ENCODE data around the gene KRTAP10-3. TPM values are rescaled to one million over a fixed set of nuclear protein-coding genes. Genes with fewer than 3 reads are reported as not detected.

The KRTAP10-3 gene
- polyA plus RNA-seq, 1 of the 3 experiments (the other 2 are of a cell fraction), result not detected

DNA sequence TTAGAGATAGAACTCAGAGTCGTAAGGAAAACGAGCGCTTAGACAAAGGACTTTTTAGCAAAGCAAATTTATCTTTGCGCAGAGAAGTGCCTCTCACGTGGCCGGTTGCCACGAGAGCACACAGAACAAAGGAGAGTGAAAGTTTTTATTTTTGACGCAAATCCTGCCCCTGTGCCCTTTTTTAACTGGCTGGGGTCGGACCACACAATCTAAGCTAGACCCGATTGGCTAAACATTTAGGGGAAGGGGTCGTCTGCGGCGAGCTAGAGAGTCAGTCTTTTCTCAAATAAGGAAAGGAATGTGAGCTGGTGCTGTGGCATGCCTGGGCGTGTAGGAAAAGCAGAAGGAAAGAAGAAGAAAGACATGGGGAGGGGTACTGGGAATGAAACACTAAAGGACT lies 9.7 kb downstream of the KRTAP10-3 start:
- TF ChIP-seq MEF2A (IDR thresholded peaks at IDR 0.05; ENCODE audit: borderline replicate concordance, low read depth), result no peak
- CTCF ChIA-PET, result interaction anchor here (1.0 kb wide), 1 partner anchor 39 kb away, joined by 3 read pairs; no protein-coding TSS in a partner anchor

DNA sequence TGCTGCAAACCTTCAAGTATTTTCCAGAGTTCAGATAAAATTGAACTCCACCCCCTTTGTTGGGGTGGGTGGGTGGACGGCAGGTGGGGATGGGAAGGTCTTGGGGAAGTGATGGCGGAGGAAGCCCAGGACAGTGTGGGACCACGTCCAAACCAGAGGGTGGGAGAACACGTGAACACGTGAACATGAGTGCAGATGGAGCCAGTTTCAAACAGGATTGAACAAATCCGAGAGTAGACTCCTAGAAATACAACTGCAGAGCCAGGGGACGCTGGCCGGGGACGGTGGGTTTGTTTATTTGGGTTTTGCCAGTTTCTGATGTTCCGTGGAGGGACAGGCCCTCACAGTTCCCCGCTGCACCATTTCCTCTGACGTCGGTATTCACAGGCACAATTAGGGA lies 10.2 kb downstream of the KRTAP10-3 start:
- 24% methylated on average over 13 of the region's 13 CpGs for WGBS (ENCODE audit: low lambda C conversion rate)
- CTCF ChIA-PET, result interaction anchor here (1.0 kb wide), 2 partner anchors 30 to 38 kb away, joined by 3 read pairs; no protein-coding TSS in a partner anchor
- no peak overlapping the region for H2AFZ ChIP-seq (ENCODE audit: low read depth)

More for the DNA sequence above, 9.7 kb downstream of the KRTAP10-3 start:
- peaks cover 24% of the 10 kb centered on the region for H3K27me3 ChIP-seq (ENCODE audit: insufficient read depth)
- H3K4me1 ChIP-seq (ENCODE audit: control insufficient read depth in 1 of 2, insufficient read depth in 2 of 2, low read depth in 1 of 2, low read length in 1 of 2), result no peaks in the 10 kb centered on the region
- no peak overlapping the region for H3K9ac ChIP-seq
- no peak overlapping the region for H3K4me3 ChIP-seq (ENCODE audit: low read depth in 2 of 2, low read length in 1 of 2)
- 51% methylated on average over 14 of the region's 14 CpGs for WGBS (ENCODE audit: low lambda C conversion rate)
- POLR2A ChIA-PET, result no interaction called here
- H3K27ac ChIP-seq (ENCODE audit: low read depth in 2 of 2, low read length in 1 of 2), result no peak overlapping the region
- H2AFZ ChIP-seq (ENCODE audit: low read depth), result no peak overlapping the region
- H3F3A ChIP-seq (replicated peaks; ENCODE audit: insufficient read depth), result no peaks in the 10 kb centered on the region
- no peaks in the 10 kb centered on the region for H3K9me3 ChIP-seq
- no peaks in the 10 kb centered on the region for H3K9me2 ChIP-seq
- DNase-seq, result no peak
- no peaks in the 10 kb centered on the region for H3K79me2 ChIP-seq (ENCODE audit: insufficient read depth)
- no peaks in the 10 kb centered on the region for H3K36me3 ChIP-seq (replicated peaks in 1 of 2; ENCODE audit: control insufficient read depth in 1 of 2, insufficient read depth in 2 of 2, low read length in 1 of 2)
- no peaks in the 10 kb centered on the region for H4K20me1 ChIP-seq (ENCODE audit: insufficient read depth)
- no peak overlapping the region for H3K4me2 ChIP-seq

More for the DNA sequence above, 10.2 kb downstream of the KRTAP10-3 start:
- H3F3A ChIP-seq (replicated peaks; ENCODE audit: insufficient read depth), result no peaks in the 10 kb centered on the region
- H3K27me3 ChIP-seq (ENCODE audit: insufficient read depth), result peaks cover 18% of the 10 kb centered on the region
- no peaks in the 10 kb centered on the region for H3K9me3 ChIP-seq
- no peak for DNase-seq
- no peaks in the 10 kb centered on the region for H3K79me2 ChIP-seq (ENCODE audit: insufficient read depth)
- no peaks in the 10 kb centered on the region for H3K9me2 ChIP-seq
- POLR2A ChIA-PET, result no interaction called here
- no peak overlapping the region for H3K4me2 ChIP-seq
- TF ChIP-seq NRF1 (IDR thresholded peaks at IDR 0.05; ENCODE audit: low read depth, low read length), result no peak
- no peak for TF ChIP-seq CHD2 (IDR thresholded peaks at IDR 0.05; ENCODE audit: low read length, partially characterized antibody)
- no peak for TF ChIP-seq TEAD4 (IDR thresholded peaks at IDR 0.05; ENCODE audit: borderline replicate concordance, insufficient read depth)
- TF ChIP-seq, protein P1, sequence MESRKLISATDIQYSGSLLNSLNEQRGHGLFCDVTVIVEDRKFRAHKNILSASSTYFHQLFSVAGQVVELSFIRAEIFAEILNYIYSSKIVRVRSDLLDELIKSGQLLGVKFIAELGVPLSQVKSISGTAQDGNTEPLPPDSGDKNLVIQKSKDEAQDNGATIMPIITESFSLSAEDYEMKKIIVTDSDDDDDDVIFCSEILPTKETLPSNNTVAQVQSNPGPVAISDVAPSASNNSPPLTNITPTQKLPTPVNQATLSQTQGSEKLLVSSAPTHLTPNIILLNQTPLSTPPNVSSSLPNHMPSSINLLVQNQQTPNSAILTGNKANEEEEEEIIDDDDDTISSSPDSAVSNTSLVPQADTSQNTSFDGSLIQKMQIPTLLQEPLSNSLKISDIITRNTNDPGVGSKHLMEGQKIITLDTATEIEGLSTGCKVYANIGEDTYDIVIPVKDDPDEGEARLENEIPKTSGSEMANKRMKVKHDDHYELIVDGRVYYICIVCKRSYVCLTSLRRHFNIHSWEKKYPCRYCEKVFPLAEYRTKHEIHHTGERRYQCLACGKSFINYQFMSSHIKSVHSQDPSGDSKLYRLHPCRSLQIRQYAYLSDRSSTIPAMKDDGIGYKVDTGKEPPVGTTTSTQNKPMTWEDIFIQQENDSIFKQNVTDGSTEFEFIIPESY (IDR thresholded peaks at IDR 0.05; ENCODE audit: borderline replicate concordance, low read depth), result no peak
- TF ChIP-seq, protein P2, sequence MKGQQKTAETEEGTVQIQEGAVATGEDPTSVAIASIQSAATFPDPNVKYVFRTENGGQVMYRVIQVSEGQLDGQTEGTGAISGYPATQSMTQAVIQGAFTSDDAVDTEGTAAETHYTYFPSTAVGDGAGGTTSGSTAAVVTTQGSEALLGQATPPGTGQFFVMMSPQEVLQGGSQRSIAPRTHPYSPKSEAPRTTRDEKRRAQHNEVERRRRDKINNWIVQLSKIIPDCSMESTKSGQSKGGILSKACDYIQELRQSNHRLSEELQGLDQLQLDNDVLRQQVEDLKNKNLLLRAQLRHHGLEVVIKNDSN (IDR thresholded peaks at IDR 0.05; ENCODE audit: borderline replicate concordance, low read depth), result no peak
- no peak for TF ChIP-seq EP300 (IDR thresholded peaks at IDR 0.05; ENCODE audit: borderline replicate concordance in 1 of 2, low read depth in 1 of 2, low read length in 1 of 2)
- no peak for TF ChIP-seq RXRA (IDR thresholded peaks at IDR 0.05; ENCODE audit: borderline replicate concordance, low read depth)
- TF ChIP-seq NFIC (IDR thresholded peaks at IDR 0.05; ENCODE audit: borderline replicate concordance), result no peak
- TF ChIP-seq, protein P3, sequence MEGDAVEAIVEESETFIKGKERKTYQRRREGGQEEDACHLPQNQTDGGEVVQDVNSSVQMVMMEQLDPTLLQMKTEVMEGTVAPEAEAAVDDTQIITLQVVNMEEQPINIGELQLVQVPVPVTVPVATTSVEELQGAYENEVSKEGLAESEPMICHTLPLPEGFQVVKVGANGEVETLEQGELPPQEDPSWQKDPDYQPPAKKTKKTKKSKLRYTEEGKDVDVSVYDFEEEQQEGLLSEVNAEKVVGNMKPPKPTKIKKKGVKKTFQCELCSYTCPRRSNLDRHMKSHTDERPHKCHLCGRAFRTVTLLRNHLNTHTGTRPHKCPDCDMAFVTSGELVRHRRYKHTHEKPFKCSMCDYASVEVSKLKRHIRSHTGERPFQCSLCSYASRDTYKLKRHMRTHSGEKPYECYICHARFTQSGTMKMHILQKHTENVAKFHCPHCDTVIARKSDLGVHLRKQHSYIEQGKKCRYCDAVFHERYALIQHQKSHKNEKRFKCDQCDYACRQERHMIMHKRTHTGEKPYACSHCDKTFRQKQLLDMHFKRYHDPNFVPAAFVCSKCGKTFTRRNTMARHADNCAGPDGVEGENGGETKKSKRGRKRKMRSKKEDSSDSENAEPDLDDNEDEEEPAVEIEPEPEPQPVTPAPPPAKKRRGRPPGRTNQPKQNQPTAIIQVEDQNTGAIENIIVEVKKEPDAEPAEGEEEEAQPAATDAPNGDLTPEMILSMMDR (IDR thresholded peaks at IDR 0.05), result no peak
- TF ChIP-seq JUND (IDR thresholded peaks at IDR 0.05), result no peak
- no peak for TF ChIP-seq GATA2 (CRISPR knock-in tag; IDR thresholded peaks at IDR 0.05)
- no peak for TF ChIP-seq GABPA (IDR thresholded peaks at IDR 0.05; ENCODE audit: low read depth)
- no peak for TF ChIP-seq TAF1 (IDR thresholded peaks at IDR 0.05; ENCODE audit: borderline replicate concordance, low read depth, low read length)
- no peak for TF ChIP-seq TCF12 (IDR thresholded peaks at IDR 0.05)
- TF ChIP-seq MXI1 (IDR thresholded peaks at IDR 0.05; ENCODE audit: low read depth, low read length), result no peak
- TF ChIP-seq ELF1 (IDR thresholded peaks at IDR 0.05), result no peak
- TF ChIP-seq POLR2AphosphoS5 (IDR thresholded peaks at IDR 0.05; ENCODE audit: low read depth, low read length), result no peak
- TF ChIP-seq FOXM1 (IDR thresholded peaks at IDR 0.05; ENCODE audit: low read depth), result no peak
- TF ChIP-seq, protein P4, sequence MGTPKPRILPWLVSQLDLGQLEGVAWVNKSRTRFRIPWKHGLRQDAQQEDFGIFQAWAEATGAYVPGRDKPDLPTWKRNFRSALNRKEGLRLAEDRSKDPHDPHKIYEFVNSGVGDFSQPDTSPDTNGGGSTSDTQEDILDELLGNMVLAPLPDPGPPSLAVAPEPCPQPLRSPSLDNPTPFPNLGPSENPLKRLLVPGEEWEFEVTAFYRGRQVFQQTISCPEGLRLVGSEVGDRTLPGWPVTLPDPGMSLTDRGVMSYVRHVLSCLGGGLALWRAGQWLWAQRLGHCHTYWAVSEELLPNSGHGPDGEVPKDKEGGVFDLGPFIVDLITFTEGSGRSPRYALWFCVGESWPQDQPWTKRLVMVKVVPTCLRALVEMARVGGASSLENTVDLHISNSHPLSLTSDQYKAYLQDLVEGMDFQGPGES (IDR thresholded peaks at IDR 0.05; ENCODE audit: low read depth, low read length), result no peak
- no peak overlapping the region for H3K9ac ChIP-seq
- no peaks in the 10 kb centered on the region for H4K20me1 ChIP-seq (ENCODE audit: insufficient read depth)
- no peak overlapping the region for H3K27ac ChIP-seq (ENCODE audit: low read depth in 2 of 2, low read length in 1 of 2)
- no peaks in the 10 kb centered on the region for H3K36me3 ChIP-seq (replicated peaks in 1 of 2; ENCODE audit: control insufficient read depth in 1 of 2, insufficient read depth in 2 of 2, low read length in 1 of 2)
- H3K4me1 ChIP-seq (ENCODE audit: control insufficient read depth in 1 of 2, insufficient read depth in 2 of 2, low read depth in 1 of 2, low read length in 1 of 2), result no peaks in the 10 kb centered on the region
- H3K4me3 ChIP-seq (ENCODE audit: low read depth in 2 of 2, low read length in 1 of 2), result no peak overlapping the region

All from SK-N-SH (cell line).